ENCODE data around the gene NECAP2. TPM values are rescaled to one million over a fixed set of nuclear protein-coding genes. Genes with fewer than 3 reads are reported as not detected.
"Not testable (repeated sequence)": the region's sequence is repeated elsewhere in the genome, so short reads cannot be mapped to it uniquely, and the experiment has no call there.

NECAP2 gene
- total RNA-seq, 2 experiments from 2014 or later = 123 to 132 TPM

- Mint-ChIP-seq H3K4me3 (no peak overlapping the region), H3K36me3 (ENCODE audit: low read depth) (peaks cover 79% of the 10 kb centered on the region), H3K4me1 (peaks cover 46% of the 10 kb centered on the region), H3K27me3 (no peaks in the 10 kb centered on the region), H3K9me3 (no peaks in the 10 kb centered on the region), H3K27ac (peak overlapping the region; percentile 34)
- CTCF ChIA-PET = interaction anchor here (1.0 kb wide), 1 partner anchor 8 kb away, joined by 3 read pairs; the partner anchor contains the start of gene NECAP2
- POLR2A ChIA-PET = interaction anchor here (2.2 kb wide), 1 partner anchor 8 kb away, joined by 9 read pairs; the partner anchor contains the start of gene NECAP2
- DNase-seq = no peak
Observed at GRCh38 chr1:16449065-16449464, 8.5 kb downstream of the NECAP2 start.

DNA sequence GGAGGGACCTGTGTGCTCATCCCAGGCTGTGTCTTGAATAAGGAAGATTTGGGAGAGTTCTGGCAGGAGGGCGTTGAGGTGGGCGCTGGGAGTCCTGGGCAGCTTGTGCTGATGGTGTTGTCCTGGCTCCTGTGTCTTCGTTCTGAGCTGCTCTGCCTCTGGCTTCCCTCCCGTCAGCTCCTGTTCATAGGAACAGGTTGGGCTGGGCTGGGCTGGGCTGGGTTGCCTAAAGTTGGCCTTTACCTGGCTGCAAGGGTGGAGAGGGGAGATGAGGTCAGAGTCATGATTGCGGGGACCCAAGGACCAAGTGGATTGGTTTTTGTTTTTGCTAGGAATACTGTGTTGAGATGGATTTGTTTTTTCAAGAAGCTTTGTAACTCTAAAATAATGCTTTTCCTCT, 9.1 kb downstream of the NECAP2 start:
- no peaks in the 10 kb centered on the region for H3K27me3 Mint-ChIP-seq
- no peak for DNase-seq
- H3K4me3 Mint-ChIP-seq = no peak overlapping the region
- H3K27ac Mint-ChIP-seq = peak overlapping the region; percentile 34
- peaks cover 40% of the 10 kb centered on the region for H3K4me1 Mint-ChIP-seq
- ChIA-PET POLR2A (interaction anchor here (2.2 kb wide), 1 partner anchor 9 kb away, joined by 9 read pairs; the partner anchor contains the start of gene NECAP2), CTCF (interaction anchor here (0.8 kb wide), 1 partner anchor 53 kb away, joined by 3 read pairs; no protein-coding TSS in a partner anchor)
- H3K9me3 Mint-ChIP-seq = no peaks in the 10 kb centered on the region
- H3K36me3 Mint-ChIP-seq (ENCODE audit: low read depth) = peaks cover 75% of the 10 kb centered on the region

- peak overlapping the region; percentile 1 for H3K27ac Mint-ChIP-seq
- peaks cover 79% of the 10 kb centered on the region for H3K36me3 Mint-ChIP-seq (ENCODE audit: low read depth)
- H3K4me3 Mint-ChIP-seq = no peak overlapping the region
- H3K27me3 Mint-ChIP-seq = no peaks in the 10 kb centered on the region
- ChIA-PET CTCF (no interaction called here), POLR2A (interaction anchor here (1.0 kb wide), 1 partner anchor 10 kb away, joined by 3 read pairs; the partner anchor contains the start of gene NECAP2)
- no peak for DNase-seq
- H3K4me1 Mint-ChIP-seq = peaks cover 34% of the 10 kb centered on the region
- no peaks in the 10 kb centered on the region for H3K9me3 Mint-ChIP-seq
Observed at GRCh38 chr1:16450863-16451481, 10.4 kb downstream of the NECAP2 start.

GRCh38 chr1:16451841-16452528, 11.5 kb downstream of the NECAP2 start:
- DNase-seq = no peak
- peaks cover 83% of the 10 kb centered on the region for H3K36me3 Mint-ChIP-seq (ENCODE audit: low read depth)
- H3K4me3 Mint-ChIP-seq = no peak overlapping the region
- no peak overlapping the region for H3K27ac Mint-ChIP-seq
- H3K4me1 Mint-ChIP-seq = peaks cover 34% of the 10 kb centered on the region
- no peaks in the 10 kb centered on the region for H3K9me3 Mint-ChIP-seq
- POLR2A ChIA-PET = interaction anchor here (1.0 kb wide), 1 partner anchor 11 kb away, joined by 3 read pairs; the partner anchor contains the start of gene NECAP2
- H3K27me3 Mint-ChIP-seq = no peaks in the 10 kb centered on the region
- CTCF ChIA-PET = no interaction called here

GRCh38 chr1:16454909-16455308, 14.4 kb downstream of the NECAP2 start:
- not testable (repeated sequence) for DNase-seq
- POLR2A ChIA-PET = interaction anchor here (0.9 kb wide), 1 partner anchor 14 kb away, joined by 3 read pairs; the partner anchor contains the start of gene NECAP2

DNA sequence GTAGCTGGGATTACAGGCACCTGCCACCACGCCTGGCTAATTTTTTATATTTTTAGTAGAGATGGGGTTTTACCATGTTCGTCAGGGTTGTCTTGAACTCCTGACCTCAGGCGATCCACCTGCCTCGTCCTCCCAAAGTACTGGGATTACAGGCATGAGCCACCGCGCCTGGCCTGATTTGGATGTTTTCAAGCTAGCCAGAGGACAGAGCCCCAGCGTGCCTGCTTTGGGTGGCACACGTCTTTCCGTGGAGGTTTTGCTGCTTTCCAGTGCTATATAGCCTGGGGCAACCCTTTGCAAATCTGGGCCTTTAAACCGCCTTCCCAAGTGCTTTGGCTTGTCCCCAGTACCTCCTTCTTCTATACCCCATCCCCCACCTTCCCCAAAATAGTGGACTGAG, 15.6 kb downstream of the NECAP2 start:
- CTCF ChIA-PET, H3K4me3 Mint-ChIP-seq: not testable (repeated sequence)
- POLR2A ChIA-PET = interaction anchor here (0.8 kb wide), 1 partner anchor 97 kb away, joined by 3 read pairs; no protein-coding TSS in a partner anchor

More at GRCh38 chr1:16454909-16455308, 14.4 kb downstream of the NECAP2 start:
- Mint-ChIP-seq H3K4me1 (peaks cover 13% of the 10 kb centered on the region), H3K36me3 (ENCODE audit: low read depth) (peaks cover 79% of the 10 kb centered on the region)
- not testable (repeated sequence) for H3K27me3 Mint-ChIP-seq, H3K27ac Mint-ChIP-seq, H3K9me3 Mint-ChIP-seq, H3K4me3 Mint-ChIP-seq
- CTCF ChIA-PET = interaction anchor here (0.5 kb wide), 1 partner anchor 36 kb away, joined by 3 read pairs; no protein-coding TSS in a partner anchor

GRCh38 chr1:16458831-16459230, 18.3 kb downstream of the NECAP2 start:
- CTCF ChIA-PET = no interaction called here

More for the DNA sequence above, 15.6 kb downstream of the NECAP2 start:
- not testable (repeated sequence) for H3K9me3 Mint-ChIP-seq, H3K4me1 Mint-ChIP-seq, H3K27me3 Mint-ChIP-seq, DNase-seq, H3K27ac Mint-ChIP-seq
- H3K36me3 Mint-ChIP-seq (ENCODE audit: low read depth) = peaks cover 78% of the 10 kb centered on the region

DNA sequence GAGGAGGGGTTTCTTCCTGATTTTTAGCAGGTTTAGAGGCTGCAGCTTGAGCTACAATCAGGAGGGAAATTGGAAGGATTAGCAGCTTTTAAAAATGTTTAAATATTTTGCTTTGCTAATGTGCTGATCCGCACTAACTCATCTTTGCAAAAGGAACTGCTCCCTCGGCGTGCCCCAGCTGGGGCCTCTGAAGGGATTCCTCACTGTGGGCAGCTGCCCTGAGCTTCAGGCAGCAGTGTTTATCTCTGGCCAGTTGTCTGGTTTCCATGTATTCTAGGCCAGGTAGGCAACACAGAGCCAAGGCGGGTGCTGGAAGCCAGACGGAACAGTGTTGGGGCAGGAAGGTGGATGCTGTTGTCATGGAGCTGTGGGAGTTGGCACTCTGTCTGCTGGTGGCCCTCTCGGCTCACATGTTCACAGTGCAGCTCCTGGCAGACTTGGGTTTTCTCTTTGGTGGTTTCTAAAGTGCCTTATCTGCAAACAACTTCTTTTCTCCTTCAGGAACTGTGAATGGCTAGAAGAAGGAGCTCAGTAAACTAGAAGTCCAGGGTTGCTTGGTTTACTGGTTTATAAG, 18.9 kb downstream of the NECAP2 start:
- POLR2A ChIA-PET = interaction anchor here (1.1 kb wide), 1 partner anchor 54 kb away, joined by 3 read pairs; no protein-coding TSS in a partner anchor
- peaks cover 68% of the 10 kb centered on the region for H3K36me3 Mint-ChIP-seq (ENCODE audit: low read depth)

More at GRCh38 chr1:16458831-16459230, 18.3 kb downstream of the NECAP2 start:
- Mint-ChIP-seq H3K4me1 (no peaks in the 10 kb centered on the region), H3K27me3 (no peaks in the 10 kb centered on the region), H3K9me3 (no peaks in the 10 kb centered on the region), H3K36me3 (ENCODE audit: low read depth) (peaks cover 68% of the 10 kb centered on the region), H3K4me3 (no peak overlapping the region), H3K27ac (no peak overlapping the region)
- POLR2A ChIA-PET = interaction anchor here (1.1 kb wide), 1 partner anchor 54 kb away, joined by 3 read pairs; no protein-coding TSS in a partner anchor
- no peak for DNase-seq

DNA sequence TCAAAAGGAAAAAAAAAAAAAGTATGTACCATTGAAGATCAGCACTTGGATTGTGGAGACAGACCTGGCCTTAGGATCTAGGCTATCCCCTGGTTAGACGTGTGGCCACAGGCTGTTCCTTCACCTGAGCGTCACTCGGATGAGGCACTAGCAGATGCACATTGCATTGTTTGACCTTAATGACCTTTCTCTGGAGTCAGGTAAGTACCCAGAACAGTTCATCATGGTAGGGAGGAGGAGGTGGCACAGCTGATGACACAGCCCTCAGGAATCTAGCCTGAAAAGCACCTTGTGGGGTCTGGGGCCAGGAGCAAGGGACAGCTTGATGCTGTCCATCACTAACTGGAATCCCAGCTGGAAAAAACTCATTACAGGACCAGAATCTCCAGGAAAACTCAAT, 21.2 kb downstream of the NECAP2 start:
- CTCF ChIA-PET = no interaction called here
- POLR2A ChIA-PET = no interaction called here
- no peaks in the 10 kb centered on the region for H3K4me1 Mint-ChIP-seq
- no peaks in the 10 kb centered on the region for H3K9me3 Mint-ChIP-seq
- no peaks in the 10 kb centered on the region for H3K27me3 Mint-ChIP-seq
- H3K4me3 Mint-ChIP-seq = no peak overlapping the region
- DNase-seq = no peak
- H3K27ac Mint-ChIP-seq = no peak overlapping the region
- H3K36me3 Mint-ChIP-seq (ENCODE audit: low read depth) = peaks cover 58% of the 10 kb centered on the region

More for the DNA sequence above, 18.9 kb downstream of the NECAP2 start:
- Mint-ChIP-seq H3K27ac (no peak overlapping the region), H3K4me3 (no peak overlapping the region), H3K9me3 (no peaks in the 10 kb centered on the region), H3K27me3 (no peaks in the 10 kb centered on the region), H3K4me1 (no peaks in the 10 kb centered on the region)
- CTCF ChIA-PET = interaction anchor here (1.1 kb wide), 1 partner anchor 19 kb away, joined by 3 read pairs; the partner anchor contains the start of gene NECAP2
- DNase-seq = no peak

GRCh38 chr1:16462773-16463330, 22.3 kb downstream of the NECAP2 start:
- Mint-ChIP-seq H3K4me1 (no peaks in the 10 kb centered on the region), H3K27me3 (no peaks in the 10 kb centered on the region)
- CTCF ChIA-PET = no interaction called here

DNA sequence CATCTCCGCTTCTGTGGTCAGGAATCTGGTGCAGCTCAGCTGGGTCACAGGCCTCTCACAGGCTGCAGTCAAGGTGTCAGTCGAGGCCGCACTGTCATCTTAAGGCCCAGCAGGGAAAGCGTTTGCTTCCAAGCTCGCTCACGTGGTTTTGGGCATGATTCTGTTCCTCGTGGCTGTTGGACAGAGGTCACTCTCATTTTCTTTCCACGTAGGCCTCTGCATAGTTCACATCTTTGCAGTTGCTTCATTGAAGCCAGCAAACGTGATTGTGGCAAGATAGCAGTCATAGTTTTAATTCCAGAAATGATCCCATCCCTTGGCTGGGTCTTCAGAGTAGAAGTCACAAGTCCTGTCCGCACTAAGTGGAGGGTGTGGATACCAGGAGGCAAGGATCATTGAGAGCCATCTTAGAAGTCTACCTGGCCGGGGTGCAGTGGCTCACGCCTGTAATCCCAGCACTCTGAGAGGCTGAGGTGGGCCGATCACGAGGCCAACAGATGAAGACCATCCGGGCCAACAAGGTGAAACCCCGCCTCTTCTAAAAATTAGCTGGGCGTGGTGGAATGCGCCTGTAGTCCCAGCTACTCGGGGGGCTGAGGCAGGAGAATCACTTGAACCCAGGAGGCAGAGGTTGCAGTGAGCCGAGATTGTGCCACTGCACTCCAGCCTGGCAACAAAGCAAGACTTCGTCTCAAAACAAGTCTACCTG, 24.5 kb downstream of the NECAP2 start:
- H3K9me3 Mint-ChIP-seq = no peaks in the 10 kb centered on the region
- H3K27ac Mint-ChIP-seq = no peak overlapping the region
- H3K4me3 Mint-ChIP-seq = no peak overlapping the region
- ChIA-PET POLR2A (no interaction called here), CTCF (no interaction called here)
- H3K36me3 Mint-ChIP-seq (ENCODE audit: low read depth) = peaks cover 41% of the 10 kb centered on the region
- no peak for DNase-seq
- no peaks in the 10 kb centered on the region for H3K4me1 Mint-ChIP-seq
- H3K27me3 Mint-ChIP-seq = no peaks in the 10 kb centered on the region

More at GRCh38 chr1:16462773-16463330, 22.3 kb downstream of the NECAP2 start:
- Mint-ChIP-seq H3K4me3 (no peak overlapping the region), H3K36me3 (ENCODE audit: low read depth) (peaks cover 57% of the 10 kb centered on the region), H3K9me3 (no peaks in the 10 kb centered on the region), H3K27ac (no peak overlapping the region)
- POLR2A ChIA-PET = interaction anchor here (1.0 kb wide), 1 partner anchor 20 kb away, joined by 4 read pairs; no protein-coding TSS in a partner anchor
- no peak for DNase-seq

GRCh38 chr1:16468558-16468957, 28.0 kb downstream of the NECAP2 start:
- no peaks in the 10 kb centered on the region for H3K9me3 Mint-ChIP-seq
- ChIA-PET POLR2A (no interaction called here), CTCF (no interaction called here)
- no peak overlapping the region for H3K4me3 Mint-ChIP-seq
- H3K27me3 Mint-ChIP-seq = no peaks in the 10 kb centered on the region
- H3K4me1 Mint-ChIP-seq = no peaks in the 10 kb centered on the region
- H3K36me3 Mint-ChIP-seq (ENCODE audit: low read depth) = peaks cover 30% of the 10 kb centered on the region
- no peak for DNase-seq
- H3K27ac Mint-ChIP-seq = no peak overlapping the region

Measured in activated CD4-positive, alpha-beta memory T cell treated with anti-CD3 and anti-CD28 coated beads, Interleukin-2, amount 10 ng/mL, durations not matched to agents 7 days and 5 days (primary cell).